Caki2 (cell line): Measurements from ENCODE around the gene ZBTB47. TPM values are rescaled to one million over a fixed set of nuclear protein-coding genes. Genes with fewer than 3 reads are reported as not detected.

Experiments used
- DNase-seq: peaks from one replicate; pipeline ENCODE4 v3.0.0-alpha.2; 2015; ENCODE audit warnings: low read depth
- in situ Hi-C: cut with HindIII; loops from 2 replicates; pipeline ENCODE4 v1.10.0; 2016; ENCODE audit warnings: low sequenced_read_pairs, low pct_unique_long_range_greater_than_20kb, mixed read lengths
- total RNA-seq: library from RNA; depleted of rRNA; stranded (reverse); fragments of >200 nt; shearing (Covaris generic); gene quantifications from 2 replicates; pipeline ENCODE4 v1.2.3, GENCODE V29; 2014; ENCODE audit warnings: low replicate concordance

Gene ZBTB47
- total RNA-seq, 1 experiment from 2014 or later = 3.9 TPM

DNA sequence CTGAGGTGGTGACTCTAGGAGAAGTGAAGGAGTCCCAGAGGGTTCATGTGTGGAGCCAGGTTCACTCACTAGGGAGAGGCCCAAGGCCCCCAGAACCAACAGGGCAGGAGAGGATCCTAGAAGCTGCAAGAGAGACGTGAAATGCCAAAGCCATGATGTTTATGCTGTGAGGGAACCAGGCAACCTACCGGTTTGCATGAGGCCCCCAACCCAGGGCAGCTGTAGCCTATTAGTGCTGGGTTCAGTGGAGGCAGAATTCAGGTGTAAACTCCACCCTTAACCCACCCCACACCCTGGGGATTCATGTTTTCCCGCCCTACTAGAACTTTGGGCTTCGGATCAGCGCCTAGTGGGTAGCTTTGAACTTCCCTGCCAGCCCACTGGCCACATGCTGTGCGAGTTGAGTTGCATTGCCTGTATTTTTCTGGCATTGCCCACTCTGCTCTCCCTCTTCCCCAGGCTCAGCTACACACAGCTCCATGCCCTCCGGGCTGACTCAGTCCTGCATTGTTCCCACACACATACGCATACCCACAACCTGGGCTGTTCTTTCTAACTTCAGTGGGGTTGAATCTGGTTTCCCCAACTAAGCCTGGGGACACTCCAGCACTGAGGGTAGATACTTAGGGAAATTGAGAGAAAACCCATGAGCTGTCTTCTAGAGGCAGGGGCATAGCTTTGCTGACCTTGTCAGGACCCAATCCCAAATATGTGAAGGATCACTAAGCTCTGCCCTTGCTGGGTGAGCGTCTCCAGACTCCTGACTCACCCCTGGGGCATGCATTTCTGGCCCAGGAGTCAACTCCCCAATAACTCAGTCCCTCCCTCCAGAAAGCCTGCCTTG lies 2.0 kb upstream of the ZBTB47 start:
- DNase-seq = no peak
- in situ Hi-C loops = no loop called here

GRCh38 chr3:42652251-42652610 lies 1.3 kb upstream of the ZBTB47 start:
- DNase-seq = no peak
- in situ Hi-C loops = no loop called here

DNA sequence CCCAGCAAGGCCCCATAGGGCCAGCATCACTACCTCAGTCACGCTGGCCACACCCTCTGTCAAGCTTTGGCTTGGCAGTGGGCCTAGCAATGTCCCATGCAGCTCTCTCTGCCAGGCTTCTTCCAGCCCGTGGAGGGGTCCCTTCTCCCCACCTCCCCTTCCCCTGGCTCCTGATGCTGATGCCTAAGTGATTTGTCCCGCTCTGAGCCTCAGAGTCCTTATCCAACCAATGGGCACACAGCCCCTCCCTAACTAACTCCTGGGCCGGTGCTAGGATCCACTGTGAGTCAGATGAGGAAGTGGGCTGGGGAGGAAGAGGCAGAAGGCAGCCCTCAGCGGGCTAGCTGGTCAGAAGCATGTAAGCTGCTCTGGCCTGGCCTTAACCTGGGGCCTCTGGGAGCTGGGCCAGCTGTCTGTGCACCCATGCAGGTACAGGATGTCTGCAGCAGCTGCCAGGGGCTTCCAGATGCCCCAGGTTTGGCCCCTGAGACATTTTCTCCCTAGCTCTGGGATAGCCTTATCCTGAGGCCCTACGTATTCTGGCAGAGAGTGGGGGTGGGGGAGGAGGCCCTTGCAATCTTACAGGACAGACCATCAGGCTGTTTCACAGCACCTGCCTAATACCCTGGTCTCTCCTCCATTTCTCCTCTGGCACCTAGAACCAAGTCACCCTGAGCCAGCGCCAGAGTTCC lies 740 bp upstream of the ZBTB47 start:
- peak; percentile 72 for DNase-seq
- in situ Hi-C loops = no loop called here

GRCh38 chr3:42653303-42653559 lies 266 bp upstream of the ZBTB47 start:
- in situ Hi-C loops = no loop called here

DNA sequence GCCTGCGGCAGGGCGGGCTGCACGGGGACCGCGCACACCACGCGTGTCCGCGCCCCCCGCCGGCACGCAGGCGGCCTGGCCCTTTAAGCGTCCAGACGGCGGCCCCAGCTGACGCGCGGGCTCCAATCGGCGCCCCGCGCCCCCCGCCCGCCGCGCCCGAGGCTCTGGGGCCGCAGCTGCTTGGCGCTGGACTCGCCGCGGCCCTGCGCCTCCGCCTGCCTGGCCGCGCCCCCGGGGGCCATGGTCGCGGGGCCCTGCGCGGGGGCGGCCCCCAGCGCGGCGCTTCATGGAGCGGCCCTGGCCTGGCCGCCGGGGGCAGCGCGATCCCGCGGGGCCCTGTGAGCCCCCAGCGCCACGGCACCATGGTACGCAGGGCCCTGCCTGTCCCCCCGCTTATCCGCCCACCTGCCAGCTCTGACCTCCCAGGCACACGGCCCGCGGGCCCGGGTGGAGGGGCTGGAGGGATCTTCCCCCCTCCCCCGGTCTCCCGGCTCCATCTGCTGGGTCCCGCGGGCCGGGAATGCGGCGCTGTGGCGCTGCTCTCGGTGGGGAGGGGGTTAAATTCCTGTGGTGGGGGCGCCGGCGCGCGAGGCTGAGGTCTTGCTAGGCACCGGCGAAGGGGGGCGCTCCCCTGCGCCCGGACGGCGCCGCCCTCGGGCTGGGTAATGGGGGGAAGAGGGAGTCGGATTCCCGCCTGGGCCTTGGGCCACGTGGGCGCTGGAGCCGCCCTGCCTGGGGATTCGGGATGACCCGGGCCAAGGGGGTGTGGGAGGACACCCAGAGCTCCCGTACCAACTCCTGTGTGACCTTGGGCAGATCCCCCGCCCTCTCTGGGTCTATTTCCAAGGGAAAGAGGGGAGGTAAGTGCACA lies 1.1 kb downstream of the ZBTB47 start:
- in situ Hi-C loops = no loop called here
- no peak for DNase-seq

More at GRCh38 chr3:42653303-42653559, 266 bp upstream of the ZBTB47 start:
- DNase-seq = no peak

GRCh38 chr3:42655331-42655888 lies 1.9 kb downstream of the ZBTB47 start:
- DNase-seq = no peak
- in situ Hi-C loops = no loop called here

- in situ Hi-C loops = no loop called here
- peak; percentile 24 for DNase-seq
Observed at GRCh38 chr3:42655980-42656679, 2.6 kb downstream of the ZBTB47 start.

DNA sequence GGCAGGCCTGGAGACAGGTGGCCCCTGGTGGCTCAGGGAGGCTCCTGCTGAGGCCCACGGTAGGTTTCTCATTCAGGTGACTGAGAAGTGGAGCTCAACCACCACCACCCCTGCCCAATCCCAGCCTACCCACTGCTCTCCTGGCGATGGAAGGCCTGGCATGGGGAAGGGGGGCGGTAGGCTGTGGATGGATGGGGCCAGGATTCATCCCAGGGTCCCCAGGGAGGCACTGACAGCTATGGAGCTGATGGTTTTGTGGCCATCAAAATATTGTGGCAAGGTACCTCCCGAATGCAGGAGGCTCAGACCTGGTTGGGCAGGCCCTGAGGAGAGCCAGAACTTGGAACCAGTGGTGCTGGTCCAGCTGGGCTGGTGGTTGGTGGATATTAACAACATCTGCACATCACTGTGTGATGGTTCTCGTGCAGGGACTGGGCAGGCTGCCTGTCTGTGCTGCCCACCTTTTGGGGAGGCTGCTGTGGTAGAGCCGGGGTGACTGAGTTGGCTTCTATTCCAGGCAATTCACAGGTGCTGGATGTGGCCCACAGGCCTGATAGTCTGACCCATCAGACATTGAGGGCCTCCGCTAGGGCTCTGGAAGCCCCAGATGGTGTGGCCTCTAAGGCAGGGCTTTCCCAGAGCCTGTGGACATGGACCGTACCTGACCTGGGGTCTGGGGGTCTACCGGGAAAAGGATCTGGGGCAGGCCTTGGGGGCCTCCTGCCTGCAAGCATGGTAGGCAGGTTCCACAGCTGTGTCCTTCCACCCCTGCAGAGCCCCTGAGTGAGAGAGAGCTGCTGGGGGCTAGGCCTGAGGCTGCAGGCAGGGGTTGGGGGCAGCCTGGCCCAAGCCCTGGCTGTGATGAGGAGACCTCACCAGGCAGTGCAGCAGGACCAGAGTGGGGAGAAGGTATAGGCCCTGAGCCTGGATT lies 3.4 kb downstream of the ZBTB47 start:
- in situ Hi-C loops = no loop called here
- no peak for DNase-seq

- no peak for DNase-seq
- in situ Hi-C loops = no loop called here
Observed at GRCh38 chr3:42657675-42658074, 4.2 kb downstream of the ZBTB47 start.

GRCh38 chr3:42658091-42658770 lies 4.7 kb downstream of the ZBTB47 start:
- in situ Hi-C loops = no loop called here
- DNase-seq = no peak

- no peak for DNase-seq
- in situ Hi-C loops = no loop called here
Observed at GRCh38 chr3:42658771-42659390, 5.4 kb downstream of the ZBTB47 start.

GRCh38 chr3:42659451-42660130 lies 6.1 kb downstream of the ZBTB47 start:
- in situ Hi-C loops = no loop called here
- no peak for DNase-seq

DNA sequence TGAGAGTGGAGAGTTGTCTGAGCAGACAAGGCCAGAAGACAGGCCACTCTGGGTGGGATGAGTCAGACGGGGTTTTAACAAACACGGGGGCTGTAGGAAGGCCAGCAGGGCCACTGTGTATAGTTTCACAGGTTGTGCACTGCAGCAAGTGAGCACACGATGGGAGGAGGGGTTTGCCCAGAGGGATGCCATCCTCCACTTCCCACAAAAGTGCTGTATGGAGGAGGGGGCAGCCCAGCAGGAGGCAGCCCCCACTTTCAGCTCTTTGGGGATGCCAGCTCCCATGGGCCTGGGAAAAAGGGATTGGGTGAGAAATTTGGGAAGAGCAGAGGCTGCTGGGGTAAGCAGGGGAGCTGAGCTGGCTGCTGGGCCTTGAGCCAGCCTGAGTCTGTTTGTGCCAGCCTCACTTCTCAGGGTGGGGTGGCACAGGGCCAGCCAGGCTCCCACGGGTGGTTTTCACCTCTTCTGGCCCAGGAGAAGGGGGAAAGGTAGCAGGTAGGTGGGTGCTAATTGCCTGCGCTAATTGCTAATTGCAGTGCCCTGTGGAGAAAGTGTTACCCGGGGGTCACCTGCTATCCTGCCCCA lies 6.7 kb downstream of the ZBTB47 start:
- DNase-seq = no peak

GRCh38 chr3:42660898-42661297 lies 7.4 kb downstream of the ZBTB47 start:
- DNase-seq = no peak
- in situ Hi-C loops = no loop called here

More for the DNA sequence above, 6.7 kb downstream of the ZBTB47 start:
- in situ Hi-C loops = no loop called here

DNA sequence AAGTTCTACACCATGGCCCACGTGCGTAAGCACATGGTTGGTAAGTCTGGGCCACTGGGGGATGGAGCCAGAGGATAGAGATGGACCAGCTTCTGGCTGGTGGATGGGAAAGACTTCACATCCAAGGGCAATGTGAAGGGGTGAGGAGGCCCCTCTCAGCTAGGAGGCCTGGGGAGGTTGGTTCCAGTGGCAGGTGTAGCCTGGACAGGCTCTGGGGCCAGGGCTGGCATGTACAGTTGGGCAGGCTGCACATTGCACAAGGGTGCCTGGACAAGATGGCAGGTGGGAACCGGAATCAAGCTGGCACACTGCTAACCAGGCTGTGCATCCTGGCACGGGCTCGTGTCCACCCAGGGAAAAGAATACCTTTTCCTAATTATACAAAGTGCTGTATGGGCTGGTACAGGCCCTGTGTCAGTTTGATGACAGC lies 8.1 kb downstream of the ZBTB47 start:
- in situ Hi-C loops = no loop called here
- DNase-seq = no peak
